GM12801 (cell line): ENCODE data around the gene MTMR2.

ENCODE experiments used
- CTCF ChIP-seq: IDR thresholded peaks from one replicate; pipeline ENCODE4 v1.5.1; 2011; ENCODE audit warnings: control low read depth; ENCODE audit not compliant: insufficient read length; ENCODE audit errors: extremely low read depth

MTMR2 gene

DNA sequence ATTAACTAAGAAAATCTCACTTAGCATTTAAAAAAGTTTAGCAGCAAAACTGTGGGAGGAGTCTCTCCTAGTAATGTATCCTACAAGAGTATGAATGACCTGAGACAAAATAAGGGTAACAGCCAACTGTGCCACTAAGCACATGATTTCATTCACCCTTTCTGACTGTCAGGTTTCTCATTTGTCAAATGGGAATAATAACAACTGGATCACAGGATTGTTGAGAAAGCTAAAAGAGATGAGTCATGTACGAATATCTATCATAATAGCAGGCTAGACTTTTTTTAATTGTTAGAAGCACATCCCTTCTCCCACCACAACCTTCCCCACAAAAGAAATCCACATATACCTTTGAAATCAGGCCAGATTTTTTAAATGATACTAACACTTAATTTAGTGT, 39.5 kb downstream of the MTMR2 start:
- no peak for TF ChIP-seq CTCF

- no peak for TF ChIP-seq CTCF
These were observed 40.5 kb downstream of the MTMR2 start for GRCh38 chr11:95883381-95883780.

GRCh38 chr11:95877291-95877690, 46.6 kb downstream of the MTMR2 start:
- no peak for TF ChIP-seq CTCF

DNA sequence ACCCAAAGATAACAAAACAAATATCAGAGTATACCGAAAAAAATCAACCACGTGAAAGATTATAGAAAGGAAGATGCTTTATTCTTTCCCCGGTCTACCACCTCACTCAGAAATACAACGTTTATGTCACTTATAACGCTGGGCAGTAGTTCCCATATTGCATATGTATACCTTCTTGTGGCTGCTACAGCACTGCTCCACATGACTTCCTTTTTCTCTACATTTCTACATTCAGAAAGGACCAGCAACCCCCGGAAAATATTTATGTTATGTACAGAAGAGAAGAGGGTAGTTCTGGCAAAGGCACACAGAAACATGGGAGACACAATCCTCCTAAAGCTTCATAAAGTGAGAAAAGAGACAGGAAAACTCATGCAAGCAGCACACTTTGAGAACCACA, 56.8 kb downstream of the MTMR2 start:
- TF ChIP-seq CTCF, result no peak

- no peak for TF ChIP-seq CTCF
These were observed 60.3 kb downstream of the MTMR2 start for GRCh38 chr11:95863486-95864140.

DNA sequence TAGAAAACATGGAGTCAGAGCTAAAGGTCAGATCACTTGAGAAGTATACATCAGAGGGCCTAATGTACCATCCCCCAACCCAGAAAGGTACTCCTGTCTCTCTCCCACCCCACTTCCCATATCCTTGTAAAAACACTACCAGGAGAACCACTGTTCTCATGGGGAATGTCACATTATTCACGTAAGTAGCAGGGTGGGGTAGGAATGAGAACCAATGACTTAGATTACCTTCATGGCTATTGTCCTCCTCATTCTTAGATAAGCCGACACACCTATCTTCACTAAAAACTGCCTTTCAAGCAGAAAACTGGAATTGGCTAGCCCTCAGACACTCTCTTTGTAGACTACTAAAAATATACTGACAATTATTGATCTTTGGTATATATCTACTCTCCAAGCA, 70.0 kb downstream of the MTMR2 start:
- no peak for TF ChIP-seq CTCF

DNA sequence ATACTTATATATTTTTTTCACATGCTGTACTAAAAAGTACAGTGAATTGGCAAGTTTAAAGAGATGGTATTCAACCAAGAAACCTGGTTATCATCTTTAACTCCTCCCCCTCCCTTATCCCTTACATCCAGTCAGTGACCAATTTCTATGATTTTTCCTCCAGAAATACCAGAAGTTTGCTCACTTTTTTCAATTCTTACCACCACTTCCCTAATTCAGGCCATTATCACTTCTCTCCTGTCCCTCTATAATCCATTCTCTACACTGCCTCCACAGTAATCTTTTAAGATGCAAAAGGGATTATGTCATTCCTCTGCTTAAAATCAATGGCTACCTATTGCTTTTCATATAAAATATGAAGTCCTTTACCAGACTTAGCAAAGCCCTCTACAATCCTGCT, 70.8 kb downstream of the MTMR2 start:
- no peak for TF ChIP-seq CTCF
